ENCODE results near the gene LCE3B. TPM values are rescaled to one million over a fixed set of nuclear protein-coding genes. Genes with fewer than 3 reads are reported as not detected.
A peak's percentile ranks its signal among the peaks of the same experiment; 100 is the strongest.

The LCE3B gene
- total and polyA plus RNA-seq, 12 donors = not detected

DNA sequence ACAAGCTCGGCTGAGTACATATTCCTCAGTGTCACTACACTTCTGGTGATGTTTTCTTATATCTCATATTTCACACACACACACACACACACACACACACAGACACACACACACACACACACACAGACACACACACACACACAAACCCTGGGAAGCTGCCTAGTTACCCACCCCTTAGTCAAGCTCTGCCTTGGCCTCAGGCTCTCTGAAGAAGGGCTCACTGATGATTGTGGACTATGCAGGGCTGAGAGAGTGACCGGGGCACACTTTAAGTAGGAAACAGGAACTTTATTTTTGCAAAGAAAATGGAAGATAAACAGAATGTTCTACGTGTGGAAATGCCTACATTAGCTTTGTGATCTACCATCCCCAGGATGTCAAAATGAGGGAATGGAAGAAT, 30.3 kb downstream of the LCE3B start:
- DNase-seq (no peak), ATAC-seq (no peak)
- WGBS, 2 donors = 53 to 61% methylated on average over 3 of the region's 3 CpGs
- no peak overlapping the region for H3K27ac ChIP-seq
- peaks cover 0 to 10% (median 0%) of the 10 kb centered on the region in 7 donors for H3K27me3 ChIP-seq
- TF ChIP-seq, protein P1, sequence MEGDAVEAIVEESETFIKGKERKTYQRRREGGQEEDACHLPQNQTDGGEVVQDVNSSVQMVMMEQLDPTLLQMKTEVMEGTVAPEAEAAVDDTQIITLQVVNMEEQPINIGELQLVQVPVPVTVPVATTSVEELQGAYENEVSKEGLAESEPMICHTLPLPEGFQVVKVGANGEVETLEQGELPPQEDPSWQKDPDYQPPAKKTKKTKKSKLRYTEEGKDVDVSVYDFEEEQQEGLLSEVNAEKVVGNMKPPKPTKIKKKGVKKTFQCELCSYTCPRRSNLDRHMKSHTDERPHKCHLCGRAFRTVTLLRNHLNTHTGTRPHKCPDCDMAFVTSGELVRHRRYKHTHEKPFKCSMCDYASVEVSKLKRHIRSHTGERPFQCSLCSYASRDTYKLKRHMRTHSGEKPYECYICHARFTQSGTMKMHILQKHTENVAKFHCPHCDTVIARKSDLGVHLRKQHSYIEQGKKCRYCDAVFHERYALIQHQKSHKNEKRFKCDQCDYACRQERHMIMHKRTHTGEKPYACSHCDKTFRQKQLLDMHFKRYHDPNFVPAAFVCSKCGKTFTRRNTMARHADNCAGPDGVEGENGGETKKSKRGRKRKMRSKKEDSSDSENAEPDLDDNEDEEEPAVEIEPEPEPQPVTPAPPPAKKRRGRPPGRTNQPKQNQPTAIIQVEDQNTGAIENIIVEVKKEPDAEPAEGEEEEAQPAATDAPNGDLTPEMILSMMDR (IDR thresholded peaks at IDR 0.05) = no peak
- intact Hi-C loops (cut with DNase I) = no loop called here
- no peaks in the 10 kb centered on the region for H3K36me3 ChIP-seq
- H3K4me1 ChIP-seq = no peaks in the 10 kb centered on the region
- peaks cover 0 to 5% (median 0%) of the 10 kb centered on the region in 11 donors for H3K9me3 ChIP-seq
- no peak overlapping the region for H3K4me3 ChIP-seq

DNA sequence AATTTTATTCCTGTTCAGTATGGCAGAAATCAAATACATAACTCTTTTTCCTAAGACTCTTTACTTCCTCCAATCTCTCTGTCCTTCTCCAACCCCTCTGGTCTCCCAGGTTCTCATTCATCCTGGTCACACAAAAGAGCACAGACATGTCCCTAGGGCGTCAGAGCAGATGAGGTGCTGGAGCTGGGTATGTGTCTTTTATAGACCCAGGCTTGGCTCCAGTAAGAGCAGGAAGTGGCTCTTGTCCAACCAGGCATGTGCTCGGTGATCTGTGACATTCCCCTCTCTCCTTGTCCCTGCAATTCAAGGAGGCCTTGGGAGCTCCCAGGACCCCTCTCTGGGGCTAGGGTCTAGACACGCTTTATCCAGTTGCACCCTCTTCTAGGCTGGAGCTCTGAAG, 31.5 kb downstream of the LCE3B start:
- H3K4me3 ChIP-seq = no peak overlapping the region
- TF ChIP-seq, protein P1 (IDR thresholded peaks at IDR 0.05) = no peak
- ATAC-seq (no peak), DNase-seq (no peak)
- H3K27ac ChIP-seq = no peak overlapping the region
- intact Hi-C loops (cut with DNase I) = no loop called here
- H3K27me3 ChIP-seq = peaks cover 0 to 14% (median 4%) of the 10 kb centered on the region in 7 donors
- no peaks in the 10 kb centered on the region for H3K36me3 ChIP-seq
- WGBS, 2 donors = 43 to 46% methylated on average over 3 of the region's 3 CpGs
- H3K9me3 ChIP-seq = no peaks in the 10 kb centered on the region
- no peaks in the 10 kb centered on the region for H3K4me1 ChIP-seq

GRCh38 chr1:152646656-152647055, 33.0 kb downstream of the LCE3B start:
- ATAC-seq (no peak), DNase-seq (no peak)
- Histone ChIP-seq H3K27ac (no peak overlapping the region), H3K4me3 (no peak overlapping the region), H3K9me3 (no peaks in the 10 kb centered on the region), H3K36me3 (no peaks in the 10 kb centered on the region), H3K27me3 (peaks cover 0 to 20% (median 4%) of the 10 kb centered on the region in 7 donors), H3K4me1 (no peaks in the 10 kb centered on the region)
- TF ChIP-seq, protein P1 (IDR thresholded peaks at IDR 0.05) = no peak
- intact Hi-C loops (cut with DNase I) = no loop called here

DNA sequence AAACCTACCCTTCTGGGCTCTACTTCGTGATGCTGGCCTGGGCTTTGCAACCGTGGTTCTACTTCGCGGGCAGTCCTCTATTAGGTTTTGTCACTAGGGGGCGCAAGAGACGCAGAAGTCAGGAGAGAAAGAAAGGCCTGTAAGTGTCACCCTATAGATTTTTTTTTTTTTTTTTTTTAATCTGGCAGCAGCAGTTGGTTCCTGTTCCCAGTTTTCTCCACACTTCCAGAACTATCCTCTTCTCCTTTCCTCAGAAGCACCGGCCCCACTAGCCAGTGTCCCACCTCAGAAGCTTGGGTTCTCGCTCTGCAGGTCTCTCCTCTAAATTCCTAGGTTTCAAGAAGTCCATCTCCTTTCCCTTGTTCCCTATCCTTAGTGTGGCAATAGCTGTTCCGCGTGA, 40.5 kb downstream of the LCE3B start:
- Histone ChIP-seq H3K4me1 (no peaks in the 10 kb centered on the region), H3K4me3 (no peak overlapping the region), H3K9me3 (no peaks in the 10 kb centered on the region), H3K27ac (no peak overlapping the region), H3K27me3 (peaks cover 0 to 28% (median 5%) of the 10 kb centered on the region in 7 donors), H3K36me3 (no peaks in the 10 kb centered on the region)
- TF ChIP-seq, protein P1 (IDR thresholded peaks at IDR 0.05) = peak in 6 of 9 donors; percentile 32 to 66 (median 46)
- intact Hi-C loops (cut with DNase I) = loop anchor here in 1 of 10 donors (10.0 kb wide), 1 partner anchor 571 kb away; no protein-coding TSS in a partner anchor
- ATAC-seq = no peak
- no peak for DNase-seq
- WGBS, 2 donors = 30 to 31% methylated on average over 10 of the region's 10 CpGs

All from heart right ventricle (tissue), 16 donors.